Caco-2 (cell line): ENCODE data around the gene SOX1. TPM values are rescaled to one million over a fixed set of nuclear protein-coding genes. Genes with fewer than 3 reads are reported as not detected.

Source experiments
- BruUV-seq: library from RNA; stranded (reverse); fragments of 400-500 nt; replicated peaks from 2 replicates; lab custom pipeline; 2021; lab: Mats Ljungman, UMichigan
- CTCF ChIA-PET: fragments of 300-600 bp; sonication (Branson Sonifier 250); formaldehyde crosslinking; loops from one replicate; lab custom pipeline; 2022; ENCODE audit warnings: antibody characterized with exemption; lab: Charles Lee
- POLR2A ChIA-PET: fragments of 300-600 bp; sonication (Branson Sonifier 250); formaldehyde crosslinking; loops from one replicate; lab custom pipeline; 2022; ENCODE audit warnings: antibody characterized with exemption; lab: Charles Lee
- DNase-seq, 2 experiments: peaks; one replicate each; pipeline versions ENCODE4 v3.0.0 to v3.0.0-alpha.2; 2020 to 2022
- H3K27me3 ChIP-seq: replicated peaks from 2 replicates; pipeline ENCODE4 v1.6.0; 2011; ENCODE audit warnings: low read length; ENCODE audit not compliant: control insufficient read depth, insufficient read depth
- H3K36me3 ChIP-seq: 2 replicates; pipeline ENCODE4 v1.5.1; 2011; ENCODE audit warnings: low read length; ENCODE audit not compliant: control insufficient read depth, insufficient read depth
- H3K4me1 ChIP-seq: fragments of 250-450 bp; sonication (Bioruptor Pico); 2 replicates; pipeline ENCODE4 v1.5.1; 2020; ENCODE audit warnings: mild to moderate bottlenecking
- H3K4me3 ChIP-seq: 2 replicates; pipeline ENCODE4 v1.5.1; 2011; ENCODE audit warnings: low read depth, mild to moderate bottlenecking, control low read depth, low read length
- H3K9me3 ChIP-seq: fragments of 250-450 bp; sonication (Bioruptor Pico); 2 replicates; pipeline ENCODE4 v1.5.1; 2020; ENCODE audit warnings: mild to moderate bottlenecking, moderate library complexity
- H3K27ac Mint-ChIP-seq: one replicate; pipeline ENCODE4 v1.8.0; 2022; ENCODE audit warnings: mixed read lengths; ENCODE audit not compliant: unreplicated experiment
- H3K27me3 Mint-ChIP-seq: one replicate; pipeline ENCODE4 v1.8.0; 2022; ENCODE audit warnings: mixed read lengths; ENCODE audit not compliant: insufficient read depth, unreplicated experiment
- H3K36me3 Mint-ChIP-seq: one replicate; pipeline ENCODE4 v1.8.0; 2022; ENCODE audit warnings: mild to moderate bottlenecking, mixed read lengths; ENCODE audit not compliant: insufficient read depth, unreplicated experiment
- H3K4me1 Mint-ChIP-seq: one replicate; pipeline ENCODE4 v1.8.0; 2022; ENCODE audit warnings: low read depth, mixed read lengths; ENCODE audit not compliant: unreplicated experiment
- H3K4me3 Mint-ChIP-seq: one replicate; pipeline ENCODE4 v1.8.0; 2022; ENCODE audit warnings: mild to moderate bottlenecking, moderate library complexity, mixed read lengths; ENCODE audit not compliant: unreplicated experiment
- H3K9me3 Mint-ChIP-seq: one replicate; pipeline ENCODE4 v1.8.0; 2022; ENCODE audit warnings: mixed read lengths; ENCODE audit not compliant: unreplicated experiment
- intact Hi-C: fragments of 100-400 bp; cut with micrococcal nuclease; formaldehyde crosslinking; loops from one replicate; pipeline ENCODE4 v1.10.0; 2022; ENCODE audit not compliant: unreplicated experiment
- total RNA-seq: library from RNA; stranded (reverse); gene quantifications from 2 replicates; pipeline ENCODE4 v1.2.3, GENCODE V29; 2022
- TF ChIP-seq, protein P1 (sequence below), 2 experiments: fragments of 200-600 bp in 1 of 2; IDR thresholded peaks; 1 replicate in 1 of 2; 2 replicates in 1 of 2; pipeline versions ENCODE4 v1.5.1 to v1.8.0; 2011 to 2022; ENCODE audit warnings: antibody characterized with exemption in 1 of 2, control low read depth in 1 of 2, inconsistent platforms in 1 of 2, low read depth in 1 of 2, low read length in 1 of 2, mild to moderate bottlenecking in 1 of 2, moderate library complexity in 1 of 2; ENCODE audit not compliant: insufficient read depth in 1 of 2, severe bottlenecking in 1 of 2, unreplicated experiment in 1 of 2

SOX1 gene
- total RNA-seq, 1 experiment from 2014 or later, result 1.7 TPM

DNA sequence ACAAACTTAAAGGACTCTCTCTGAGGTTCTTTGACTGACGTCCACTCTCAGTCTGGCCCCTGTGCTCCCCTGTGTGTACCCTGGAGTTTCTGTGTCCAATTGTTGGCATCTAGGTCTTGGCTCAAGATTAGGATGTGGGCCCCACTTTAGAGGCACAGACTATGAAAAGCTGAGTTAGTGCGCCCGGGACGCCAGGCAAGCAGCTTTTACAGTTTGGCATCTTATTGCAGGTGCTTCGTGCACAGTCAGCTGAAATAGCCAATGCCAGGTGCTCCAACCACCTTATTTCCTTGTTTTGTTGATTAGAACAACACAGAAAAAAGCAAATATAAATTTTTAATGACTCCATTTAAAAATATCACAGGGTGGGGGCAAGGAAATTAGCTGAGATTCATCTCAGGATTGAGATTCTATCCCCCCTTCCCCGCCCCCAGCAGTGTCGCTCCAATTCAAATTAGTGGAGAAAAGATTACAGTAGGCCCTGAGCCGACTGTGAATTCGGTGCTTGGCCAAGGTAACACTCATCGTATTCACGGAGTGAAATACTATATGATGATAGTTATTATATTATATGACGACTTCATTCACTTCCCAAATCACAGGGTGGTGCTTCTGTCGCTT is 4.3 kb downstream of the SOX1 start:
- Histone ChIP-seq H3K27me3 (peaks cover 2% of the 10 kb centered on the region), H3K9me3 (no peaks in the 10 kb centered on the region), H3K36me3 (no peaks in the 10 kb centered on the region), H3K4me3 (no peak overlapping the region), H3K4me1 (no peaks in the 10 kb centered on the region)
- BruUV-seq, result no TSS peak
- ChIA-PET CTCF (no interaction called here), POLR2A (no interaction called here)
- Mint-ChIP-seq H3K4me1 (no peaks in the 10 kb centered on the region), H3K27me3 (peaks cover 14% of the 10 kb centered on the region), H3K27ac (no peak overlapping the region), H3K9me3 (no peaks in the 10 kb centered on the region), H3K4me3 (peak overlapping the region; percentile 82), H3K36me3 (no peaks in the 10 kb centered on the region)
- TF ChIP-seq, protein P1, sequence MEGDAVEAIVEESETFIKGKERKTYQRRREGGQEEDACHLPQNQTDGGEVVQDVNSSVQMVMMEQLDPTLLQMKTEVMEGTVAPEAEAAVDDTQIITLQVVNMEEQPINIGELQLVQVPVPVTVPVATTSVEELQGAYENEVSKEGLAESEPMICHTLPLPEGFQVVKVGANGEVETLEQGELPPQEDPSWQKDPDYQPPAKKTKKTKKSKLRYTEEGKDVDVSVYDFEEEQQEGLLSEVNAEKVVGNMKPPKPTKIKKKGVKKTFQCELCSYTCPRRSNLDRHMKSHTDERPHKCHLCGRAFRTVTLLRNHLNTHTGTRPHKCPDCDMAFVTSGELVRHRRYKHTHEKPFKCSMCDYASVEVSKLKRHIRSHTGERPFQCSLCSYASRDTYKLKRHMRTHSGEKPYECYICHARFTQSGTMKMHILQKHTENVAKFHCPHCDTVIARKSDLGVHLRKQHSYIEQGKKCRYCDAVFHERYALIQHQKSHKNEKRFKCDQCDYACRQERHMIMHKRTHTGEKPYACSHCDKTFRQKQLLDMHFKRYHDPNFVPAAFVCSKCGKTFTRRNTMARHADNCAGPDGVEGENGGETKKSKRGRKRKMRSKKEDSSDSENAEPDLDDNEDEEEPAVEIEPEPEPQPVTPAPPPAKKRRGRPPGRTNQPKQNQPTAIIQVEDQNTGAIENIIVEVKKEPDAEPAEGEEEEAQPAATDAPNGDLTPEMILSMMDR (IDR thresholded peaks at IDR 0.05; ENCODE audit: insufficient read depth in 1 of 2, low read depth in 1 of 2, low read length in 1 of 2, severe bottlenecking in 1 of 2, unreplicated experiment in 1 of 2), result no peak
- DNase-seq, result no peak
- intact Hi-C loops, result no loop called here

DNA sequence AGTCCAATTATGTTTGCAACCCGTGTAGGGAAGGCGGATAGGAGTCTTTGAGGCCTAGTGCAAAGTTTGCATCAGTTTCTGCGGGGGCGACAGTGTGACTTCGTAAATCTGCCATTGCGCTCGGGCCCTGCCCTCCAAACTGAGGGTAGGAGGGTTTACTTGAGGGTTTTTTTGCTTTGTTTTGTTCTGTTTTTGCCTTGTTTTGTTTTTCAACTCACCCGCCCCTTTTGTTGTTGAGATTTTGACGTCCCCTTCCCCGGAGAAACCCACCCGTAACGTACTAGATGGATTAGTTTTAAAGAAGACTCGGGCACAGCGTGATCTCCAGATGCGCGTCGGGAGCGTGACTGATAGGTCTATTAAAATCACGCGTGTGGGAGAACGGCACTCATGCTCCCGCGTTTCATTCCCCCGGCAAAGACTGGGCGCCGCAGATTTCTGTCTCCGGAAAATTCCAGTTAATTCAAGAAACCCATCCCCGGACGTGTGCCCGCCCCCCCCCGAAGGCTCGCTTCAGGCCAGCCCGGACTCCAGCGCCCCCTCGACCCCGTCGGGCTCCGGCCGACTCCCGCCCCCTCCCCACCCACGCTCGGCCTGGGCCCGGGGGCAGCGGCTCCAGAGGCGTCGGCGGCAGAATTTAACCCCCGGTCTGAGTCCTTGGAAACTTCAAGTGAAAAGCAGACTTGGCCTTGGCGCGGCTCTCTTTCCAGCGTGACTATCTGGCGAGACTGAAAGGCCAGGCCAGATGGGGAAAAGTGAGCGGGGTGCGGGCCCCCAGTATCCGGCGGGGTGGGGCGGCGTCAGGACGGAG is 5.0 kb downstream of the SOX1 start:
- POLR2A ChIA-PET, result no interaction called here

DNA sequence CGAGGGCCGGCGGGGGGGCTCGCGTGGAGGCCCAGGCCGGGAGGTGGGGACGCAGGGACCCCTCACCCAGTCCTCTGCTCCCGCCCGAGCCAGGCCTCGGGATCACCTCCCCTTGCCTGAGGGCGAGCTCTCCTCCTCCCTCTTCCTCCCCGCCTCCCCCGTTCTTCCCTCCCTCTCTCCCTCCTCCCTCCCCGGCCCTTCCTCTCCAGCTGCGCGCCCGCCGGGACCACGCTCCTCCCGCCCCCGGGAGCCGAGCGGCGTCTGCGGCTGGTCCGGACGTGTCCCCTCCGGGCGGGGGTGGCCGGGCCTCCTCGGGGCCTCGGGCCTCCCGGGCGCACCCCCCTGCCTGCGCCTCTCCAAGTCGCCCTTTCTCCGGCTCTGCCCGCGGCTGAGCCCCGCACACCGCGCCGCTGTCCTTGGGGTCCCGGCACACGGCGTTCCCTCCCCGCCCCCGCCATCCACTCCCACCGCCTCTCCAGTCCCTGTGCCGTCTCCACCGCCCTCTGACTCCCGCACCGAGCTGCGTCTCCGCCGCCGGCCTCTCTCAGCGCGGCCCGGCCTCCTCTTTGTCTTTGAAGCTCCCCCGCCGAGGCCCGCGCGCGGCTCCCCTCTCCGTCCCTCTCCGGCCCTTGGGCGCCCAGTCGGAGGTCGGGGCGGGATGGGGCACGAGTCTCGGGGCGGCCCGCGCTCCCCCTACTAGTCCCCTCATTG is 5.7 kb downstream of the SOX1 start:
- intact Hi-C loops, result no loop called here
- ChIA-PET POLR2A (no interaction called here), CTCF (no interaction called here)
- no peaks in the 10 kb centered on the region for H3K4me1 Mint-ChIP-seq
- H3K27ac Mint-ChIP-seq, result no peak overlapping the region
- no peaks in the 10 kb centered on the region for H3K4me1 ChIP-seq
- H3K4me3 ChIP-seq, result peak overlapping the region; percentile 46
- H3K36me3 Mint-ChIP-seq, result no peaks in the 10 kb centered on the region
- no peaks in the 10 kb centered on the region for H3K9me3 ChIP-seq
- BruUV-seq, result no TSS peak
- TF ChIP-seq, protein P1 (IDR thresholded peaks at IDR 0.05; ENCODE audit: insufficient read depth in 1 of 2, low read depth in 1 of 2, low read length in 1 of 2, severe bottlenecking in 1 of 2, unreplicated experiment in 1 of 2), result no peak
- H3K27me3 Mint-ChIP-seq, result peaks cover 16% of the 10 kb centered on the region
- peak overlapping the region; percentile 82 for H3K4me3 Mint-ChIP-seq
- H3K36me3 ChIP-seq, result no peaks in the 10 kb centered on the region
- peaks cover 2% of the 10 kb centered on the region for H3K27me3 ChIP-seq
- no peaks in the 10 kb centered on the region for H3K9me3 Mint-ChIP-seq
- peak in 1 of 2 experiments; percentile 19 for DNase-seq

More for the DNA sequence above, 5.0 kb downstream of the SOX1 start:
- TF ChIP-seq, protein P1 (IDR thresholded peaks at IDR 0.05; ENCODE audit: insufficient read depth in 1 of 2, low read depth in 1 of 2, low read length in 1 of 2, severe bottlenecking in 1 of 2, unreplicated experiment in 1 of 2), result no peak
- H3K4me3 Mint-ChIP-seq, result peak overlapping the region; percentile 82
- no peak overlapping the region for H3K27ac Mint-ChIP-seq
- Histone ChIP-seq H3K36me3 (no peaks in the 10 kb centered on the region), H3K27me3 (peaks cover 2% of the 10 kb centered on the region), H3K4me1 (no peaks in the 10 kb centered on the region), H3K9me3 (no peaks in the 10 kb centered on the region), H3K4me3 (no peak overlapping the region; the same call in 1 of the 2 replicates)
- BruUV-seq, result no TSS peak
- peaks cover 16% of the 10 kb centered on the region for H3K27me3 Mint-ChIP-seq
- CTCF ChIA-PET, result no interaction called here
- H3K4me1 Mint-ChIP-seq, result no peaks in the 10 kb centered on the region
- H3K9me3 Mint-ChIP-seq, result no peaks in the 10 kb centered on the region
- DNase-seq, result no peak
- intact Hi-C loops, result no loop called here
- H3K36me3 Mint-ChIP-seq, result no peaks in the 10 kb centered on the region
